Common myeloid progenitor, CD34-positive (primary cell): ENCODE measurements around the gene CDC42EP4.
A peak's percentile ranks its signal among the peaks of the same experiment; 100 is the strongest.
"Not testable (repeated sequence)": the region's sequence is repeated elsewhere in the genome, so short reads cannot be mapped to it uniquely, and the experiment has no call there.

ENCODE experiments used
- CTCF ChIA-PET: fragments of 350-600 bp; sonication (Branson Sonifier 250); formaldehyde crosslinking; loops from one replicate; lab custom pipeline; 2021; ENCODE audit warnings: antibody characterized with exemption; lab: Charles Lee
- POLR2A ChIA-PET: fragments of 350-600 bp; sonication (Branson Sonifier 250); formaldehyde crosslinking; loops from one replicate; lab custom pipeline; 2021; ENCODE audit warnings: antibody characterized with exemption; lab: Charles Lee
- DNase-seq, 3 donors: peaks; one replicate each; pipeline versions ENCODE4 v3.0.0 to v3.0.0-alpha.2; 2013
- H3K27ac ChIP-seq, 2 experiments: 1 replicate in 1 of 2; 2 replicates in 1 of 2; pipeline ENCODE4 v1.7.0; 2013; ENCODE audit warnings: inconsistent platforms in 2 of 2, low read length in 2 of 2, mild to moderate bottlenecking in 2 of 2, low read depth in 1 of 2, moderate library complexity in 1 of 2; ENCODE audit not compliant: severe bottlenecking in 2 of 2, insufficient read depth in 1 of 2, poor library complexity in 1 of 2
- H3K27me3 ChIP-seq, 5 experiments: replicated peaks in 2 of 5; 1 replicate in 3 of 5; 2 replicates in 2 of 5; pipeline versions ENCODE4 v1.6.1 to v1.7.0; 2013; ENCODE audit warnings: low read length in 4 of 5, mild to moderate bottlenecking in 2 of 5, moderate library complexity in 2 of 5, inconsistent platforms in 1 of 5; ENCODE audit not compliant: insufficient read depth in 5 of 5, control insufficient read depth in 4 of 5
- H3K36me3 ChIP-seq, 4 experiments: 1 replicate in 2 of 4; 2 replicates in 2 of 4; pipeline versions ENCODE4 v1.6.1 to v1.7.0; 2013; ENCODE audit warnings: low read length in 3 of 4, control low read depth in 1 of 4, mild to moderate bottlenecking in 1 of 4; ENCODE audit not compliant: control insufficient read depth in 4 of 4, insufficient read depth in 4 of 4
- H3K4me1 ChIP-seq, 4 experiments: 1 replicate in 3 of 4; 2 replicates in 1 of 4; pipeline versions ENCODE4 v1.6.1 to v1.7.1; 2013; ENCODE audit warnings: low read length in 3 of 4, mild to moderate bottlenecking in 3 of 4, control low read depth in 1 of 4, inconsistent platforms in 1 of 4, moderate library complexity in 1 of 4; ENCODE audit not compliant: control insufficient read depth in 4 of 4, insufficient read depth in 4 of 4; ENCODE audit errors: control extremely low read depth in 1 of 4
- H3K4me3 ChIP-seq, 7 experiments: 1 replicate in 4 of 7; 2 replicates in 3 of 7; pipeline versions ENCODE4 v1.5.1 to v1.7.0; 2013; ENCODE audit warnings: mild to moderate bottlenecking in 7 of 7, low read length in 6 of 7, moderate library complexity in 6 of 7, inconsistent platforms in 2 of 7, low read depth in 2 of 7, control low read depth in 1 of 7; ENCODE audit not compliant: insufficient read depth in 4 of 7, control insufficient read depth in 1 of 7; ENCODE audit errors: extremely low read depth in 1 of 7
- H3K9me3 ChIP-seq, 5 experiments: 1 replicate in 4 of 5; 2 replicates in 1 of 5; pipeline versions ENCODE4 v1.6.1 to v1.7.1; 2013; ENCODE audit warnings: low read length in 4 of 5, mild to moderate bottlenecking in 2 of 5, inconsistent platforms in 1 of 5, low read depth in 1 of 5, moderate library complexity in 1 of 5; ENCODE audit not compliant: control insufficient read depth in 4 of 5, insufficient read depth in 2 of 5; ENCODE audit errors: control extremely low read depth in 1 of 5
- WGBS: methylation state at CpG from one replicate; pipeline ENCODE4 v1.1.5; 2013; ENCODE audit not compliant: insufficient coverage; 5-methylcytosine and 5-hydroxymethylcytosine counted together

Gene CDC42EP4

GRCh38 chr17:73315471-73315870 is 3.7 kb upstream of the CDC42EP4 start:
- ChIA-PET POLR2A (no interaction called here), CTCF (interaction anchor here (1.4 kb wide), 1 partner anchor 9 kb away, joined by 4 read pairs; no protein-coding TSS in a partner anchor)
- Histone ChIP-seq H3K4me3 (no peak overlapping the region), H3K27ac (no peak overlapping the region), H3K27me3 (peaks cover 0 to 2% (median 0%) of the 10 kb centered on the region in 5 experiments), H3K9me3 (no peaks in the 10 kb centered on the region), H3K4me1 (peaks cover 0 to 19% (median 16%) of the 10 kb centered on the region in 4 experiments), H3K36me3 (no peaks in the 10 kb centered on the region)
- DNase-seq, result no peak
- WGBS, result 100% methylated on average over 1 of the region's 5 CpGs

GRCh38 chr17:73313526-73314127 is 1.8 kb upstream of the CDC42EP4 start:
- H3K4me3 ChIP-seq, result no peak overlapping the region
- H3K27me3 ChIP-seq, result peaks cover 0 to 2% (median 0%) of the 10 kb centered on the region in 5 experiments
- no peaks in the 10 kb centered on the region for H3K36me3 ChIP-seq
- peaks cover 0 to 32% (median 28%) of the 10 kb centered on the region in 4 experiments for H3K4me1 ChIP-seq
- no peaks in the 10 kb centered on the region for H3K9me3 ChIP-seq
- CTCF ChIA-PET, result interaction anchor here (1.0 kb wide), 1 partner anchor 58 kb away, joined by 3 read pairs; no protein-coding TSS in a partner anchor
- POLR2A ChIA-PET, result no interaction called here
- no peak overlapping the region for H3K27ac ChIP-seq
- DNase-seq, result no peak
- WGBS, result 70% methylated on average over 7 of the region's 8 CpGs

DNA sequence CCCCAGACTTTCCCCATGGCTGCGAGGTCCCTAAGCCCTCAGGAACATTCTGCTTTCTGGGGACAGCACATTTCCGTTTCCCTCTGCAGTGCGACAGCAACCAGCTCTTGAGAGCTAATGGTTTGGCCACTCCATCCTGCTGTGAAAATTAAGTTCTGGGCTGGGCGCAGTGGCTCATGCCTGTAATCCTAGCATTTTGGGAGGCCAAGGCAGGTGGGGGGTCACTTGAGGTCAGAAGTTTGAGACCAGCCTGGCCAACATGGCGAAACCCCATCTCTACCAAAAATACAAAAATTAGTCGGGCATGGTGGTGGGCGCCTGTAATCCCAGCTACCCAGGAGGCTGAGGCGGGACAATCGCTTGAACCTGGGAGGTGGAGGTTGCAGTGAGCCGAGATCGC is 1.1 kb upstream of the CDC42EP4 start:
- H3K9me3 ChIP-seq, DNase-seq, H3K36me3 ChIP-seq, POLR2A ChIA-PET, H3K27me3 ChIP-seq, H3K27ac ChIP-seq: not testable (repeated sequence)
- Histone ChIP-seq H3K4me3 (peak overlapping the region in 2 of 7 experiments; percentile 82 to 85), H3K4me1 (peaks cover 0 to 36% (median 33%) of the 10 kb centered on the region in 4 experiments)
- 68% methylated on average over 4 of the region's 11 CpGs for WGBS
- CTCF ChIA-PET, result interaction anchor here (0.8 to 1.2 kb wide), 2 partner anchors 10 to 11 kb away, joined by 3 read pairs; no protein-coding TSS in a partner anchor

GRCh38 chr17:73311428-73311780 is 397 bp downstream of the CDC42EP4 start:
- no peak for DNase-seq
- POLR2A ChIA-PET, result no interaction called here
- H3K4me1 ChIP-seq, result peaks cover 0 to 41% (median 36%) of the 10 kb centered on the region in 4 experiments
- CTCF ChIA-PET, result interaction anchor here (0.8 to 2.9 kb wide), 5 partner anchors 13 to 60 kb away, joined by 4 to 12 read pairs (median 6); no protein-coding TSS in a partner anchor
- no peaks in the 10 kb centered on the region for H3K36me3 ChIP-seq
- peaks cover 0 to 2% (median 0%) of the 10 kb centered on the region in 5 experiments for H3K27me3 ChIP-seq
- peak overlapping the region in 1 of 2 experiments; percentile 66 for H3K27ac ChIP-seq
- H3K4me3 ChIP-seq, result peak overlapping the region; percentile 72 to 88 (median 81)
- 0% methylated on average over 8 of the region's 38 CpGs for WGBS
- no peaks in the 10 kb centered on the region for H3K9me3 ChIP-seq

- no peaks in the 10 kb centered on the region for H3K9me3 ChIP-seq
- peak overlapping the region; percentile 49 to 88 (median 81) for H3K4me3 ChIP-seq
- peak in 2 of 3 donors; percentile 32 to 55 for DNase-seq
- H3K27me3 ChIP-seq, result peaks cover 0 to 2% (median 0%) of the 10 kb centered on the region in 5 experiments
- H3K36me3 ChIP-seq, result no peaks in the 10 kb centered on the region
- 31% methylated on average over 12 of the region's 21 CpGs for WGBS
- ChIA-PET POLR2A (no interaction called here), CTCF (interaction anchor here (0.8 to 2.9 kb wide), 4 partner anchors 11 to 351 kb away, joined by 3 to 12 read pairs (median 7); no protein-coding TSS in a partner anchor)
- peak overlapping the region in 1 of 2 experiments; percentile 63 for H3K27ac ChIP-seq
- peaks cover 0 to 52% (median 44%) of the 10 kb centered on the region in 4 experiments for H3K4me1 ChIP-seq
Measured at GRCh38 chr17:73309727-73310596, 1.8 kb downstream of the CDC42EP4 start.

DNA sequence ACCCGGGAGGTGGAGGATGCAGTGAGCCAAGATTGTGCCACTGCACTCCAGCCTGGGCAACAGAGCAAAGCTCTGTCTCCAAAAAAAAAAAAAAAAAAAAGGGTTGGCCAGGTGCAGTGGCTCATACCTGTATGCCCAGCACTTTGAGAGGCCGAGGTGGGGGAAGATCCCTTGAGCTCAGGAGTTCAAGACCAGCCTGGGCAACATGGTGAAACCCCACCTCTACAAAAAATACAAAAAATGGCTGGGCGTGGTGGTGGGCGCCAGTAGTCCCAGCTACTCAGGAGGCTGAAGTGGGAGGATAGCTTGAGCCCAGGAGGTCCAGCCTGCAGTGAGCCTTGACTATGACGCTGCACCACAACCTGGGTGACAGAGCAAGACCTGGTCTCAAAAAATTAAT is 2.8 kb downstream of the CDC42EP4 start:
- DNase-seq, H3K4me3 ChIP-seq, H3K9me3 ChIP-seq, H3K27me3 ChIP-seq, H3K27ac ChIP-seq, POLR2A ChIA-PET, H3K36me3 ChIP-seq: not testable (repeated sequence)
- peaks cover 0 to 56% (median 45%) of the 10 kb centered on the region in 4 experiments for H3K4me1 ChIP-seq
- CTCF ChIA-PET, result interaction anchor here (1.2 to 2.9 kb wide), 2 partner anchors 10 to 43 kb away, joined by 3 to 8 read pairs; no protein-coding TSS in a partner anchor
- WGBS, result no CpG with 5 or more reads among the region's 5 CpGs
